SK-N-SH (cell line): ENCODE measurements around the gene SASH1. TPM values are rescaled to one million over a fixed set of nuclear protein-coding genes. Genes with fewer than 3 reads are reported as not detected.

Experiments
- CTCF ChIA-PET: fragments of 300-600, 350-600 bp; formaldehyde crosslinking; extraction: SDS; loops from one replicate; lab custom pipeline; 2021; lab: Yijun Ruan, JAX
- POLR2A ChIA-PET: fragments of 350-600 bp; sonication (Branson Sonifier 250); formaldehyde crosslinking; extraction: SDS; loops from one replicate; lab custom pipeline; 2020; ENCODE audit warnings: antibody characterized with exemption, inconsistent platforms; lab: Yijun Ruan, JAX
- DNase-seq: peaks from one replicate; pipeline ENCODE4 v3.0.0; 2012
- H2AFZ ChIP-seq: fragments of 200-600 bp; sonication (generic); 2 replicates; pipeline ENCODE4 v1.8.1; 2016; ENCODE audit warnings: antibody characterized with exemption, mild to moderate bottlenecking, low read depth
- H3F3A ChIP-seq: fragments of 200-600 bp; sonication (generic); replicated peaks from 2 replicates; pipeline ENCODE3; 2016; ENCODE audit warnings: antibody characterized with exemption, mild to moderate bottlenecking; ENCODE audit not compliant: insufficient read depth
- H3K27ac ChIP-seq, 2 experiments: fragments of 200-500 bp in 1 of 2; fragments of 200-600 bp in 1 of 2; sonication (Bioruptor generic) in 1 of 2; sonication (generic), shearing (Covaris generic) in 1 of 2; 2 replicates each; pipeline versions ENCODE4 v1.5.1 to v1.6.1; 2014 to 2016; ENCODE audit warnings: low read depth in 2 of 2, inconsistent platforms in 1 of 2, low read length in 1 of 2, mild to moderate bottlenecking in 1 of 2, mixed read lengths in 1 of 2
- H3K27me3 ChIP-seq: fragments of 200-600 bp; sonication (generic), shearing (Covaris generic); 2 replicates; pipeline ENCODE4 v1.6.1; 2016; ENCODE audit warnings: mixed run types; ENCODE audit not compliant: insufficient read depth
- H3K36me3 ChIP-seq, 2 experiments: fragments of 200-500 bp in 1 of 2; fragments of 200-600 bp in 1 of 2; sonication (Bioruptor generic) in 1 of 2; sonication (generic) in 1 of 2; replicated peaks in 1 of 2; 2 replicates each; pipeline versions ENCODE3 to v1.5.1; 2014 to 2016; ENCODE audit warnings: low read length in 1 of 2, mild to moderate bottlenecking in 1 of 2; ENCODE audit not compliant: insufficient read depth in 2 of 2, control insufficient read depth in 1 of 2
- H3K4me1 ChIP-seq, 2 experiments: fragments of 200-500 bp in 1 of 2; fragments of 200-600 bp in 1 of 2; sonication (Bioruptor generic) in 1 of 2; sonication (generic), shearing (Covaris generic) in 1 of 2; 2 replicates each; pipeline versions ENCODE4 v1.5.1 to v1.6.1; 2014 to 2016; ENCODE audit warnings: low read depth in 1 of 2, low read length in 1 of 2, mixed run types in 1 of 2; ENCODE audit not compliant: insufficient read depth in 2 of 2, control insufficient read depth in 1 of 2
- H3K4me2 ChIP-seq: fragments of 200-600 bp; sonication (generic), shearing (Covaris generic); 2 replicates; pipeline ENCODE4 v1.6.1; 2017; ENCODE audit warnings: mixed run types
- H3K4me3 ChIP-seq, 2 experiments: fragments of 200-500 bp in 1 of 2; fragments of 200-600 bp in 1 of 2; sonication (Bioruptor generic) in 1 of 2; sonication (generic), shearing (Covaris generic) in 1 of 2; 2 replicates each; pipeline versions ENCODE4 v1.5.1 to v1.8.1; 2014 to 2016; ENCODE audit warnings: low read depth in 2 of 2, inconsistent platforms in 1 of 2, low read length in 1 of 2, mild to moderate bottlenecking in 1 of 2, mixed read lengths in 1 of 2, moderate library complexity in 1 of 2
- H3K79me2 ChIP-seq: fragments of 200-600 bp; sonication (generic); 2 replicates; pipeline ENCODE4 v1.8.1; 2017; ENCODE audit warnings: mild to moderate bottlenecking; ENCODE audit not compliant: insufficient read depth
- H3K9ac ChIP-seq: fragments of 200-600 bp; sonication (generic); 2 replicates; pipeline ENCODE4 v1.6.1; 2017; ENCODE audit warnings: mixed run types
- H3K9me2 ChIP-seq: fragments of 200-600 bp; sonication (generic); 2 replicates; pipeline ENCODE4 v1.6.1; 2017; ENCODE audit warnings: mixed run types
- H3K9me3 ChIP-seq: fragments of 200-600 bp; sonication (generic); 2 replicates; pipeline ENCODE4 v1.6.1; 2017; ENCODE audit warnings: mixed run types, mild to moderate bottlenecking, moderate library complexity
- H4K20me1 ChIP-seq: fragments of 200-600 bp; sonication (generic); 2 replicates; pipeline ENCODE4 v1.6.1; 2017; ENCODE audit warnings: mild to moderate bottlenecking, mixed run types; ENCODE audit not compliant: insufficient read depth
- ELF1 ChIP-seq: IDR thresholded peaks from 2 replicates; pipeline ENCODE4 v1.4.0; 2012
- EP300 ChIP-seq, 2 experiments: IDR thresholded peaks; 2 replicates each; pipeline versions ENCODE4 v1.4.0 to v1.6.1; 2012; ENCODE audit warnings: borderline replicate concordance in 1 of 2, low read depth in 1 of 2, low read length in 1 of 2
- EZH2phosphoT487 ChIP-seq: fragments of 200-600 bp; sonication (generic); IDR thresholded peaks from 2 replicates; pipeline ENCODE4 v1.6.1; 2017; ENCODE audit warnings: low read depth, mixed run types, mild to moderate bottlenecking, antibody characterized with exemption, moderate library complexity, borderline replicate concordance
- FOXJ3 ChIP-seq: sonication (generic); formaldehyde crosslinking; IDR thresholded peaks from 2 replicates; pipeline ENCODE4 v1.5.1; 2020; ENCODE audit warnings: mild to moderate bottlenecking, missing genetic modification reagents
- FOXM1 ChIP-seq: IDR thresholded peaks from 2 replicates; pipeline ENCODE4 v1.4.0; 2012; ENCODE audit warnings: low read depth, mild to moderate bottlenecking
- IRF3 ChIP-seq: fragments of 150-350 bp; IDR thresholded peaks from 2 replicates; pipeline ENCODE4 v1.6.1; 2016; ENCODE audit warnings: mild to moderate bottlenecking, low read depth, low read length
- JUND ChIP-seq: IDR thresholded peaks from 2 replicates; pipeline ENCODE4 v1.4.0; 2012
- MAX ChIP-seq: IDR thresholded peaks from 2 replicates; pipeline ENCODE4 v1.4.0; 2012; ENCODE audit warnings: low read depth
- MEF2A ChIP-seq: IDR thresholded peaks from 2 replicates; pipeline ENCODE4 v1.4.0; 2012; ENCODE audit warnings: low read depth, borderline replicate concordance
- RXRA ChIP-seq: IDR thresholded peaks from 2 replicates; pipeline ENCODE4 v1.4.0; 2012; ENCODE audit warnings: low read depth, mild to moderate bottlenecking, borderline replicate concordance
- TAF1 ChIP-seq: IDR thresholded peaks from 2 replicates; pipeline ENCODE4 v1.6.1; 2012; ENCODE audit warnings: low read depth, mild to moderate bottlenecking, low read length, moderate library complexity, borderline replicate concordance
- YY1 ChIP-seq: IDR thresholded peaks from 2 replicates; pipeline ENCODE4 v1.4.0; 2012; ENCODE audit warnings: low read depth, mild to moderate bottlenecking
- WGBS: methylation state at CpG from one replicate; pipeline ENCODE4 v1.1.6; 2017; ENCODE audit warnings: low lambda C conversion rate; 5-methylcytosine and 5-hydroxymethylcytosine counted together
- polyA plus RNA-seq, 3 experiments: library from polyadenylated mRNA; depleted of rRNA; stranded (reverse); fragments of >200 nt; gene quantifications; 2 replicates each; pipeline ENCODE4 v1.2.3, GENCODE V29; 2012
- TF ChIP-seq, protein P1 (sequence below): IDR thresholded peaks from 2 replicates; pipeline ENCODE4 v1.6.1; 2012; ENCODE audit warnings: mild to moderate bottlenecking, low read depth, low read length, moderate library complexity

Gene SASH1
- polyA plus RNA-seq, 1 of the 3 experiments (the other 2 are of a cell fraction): 19.8 TPM

DNA sequence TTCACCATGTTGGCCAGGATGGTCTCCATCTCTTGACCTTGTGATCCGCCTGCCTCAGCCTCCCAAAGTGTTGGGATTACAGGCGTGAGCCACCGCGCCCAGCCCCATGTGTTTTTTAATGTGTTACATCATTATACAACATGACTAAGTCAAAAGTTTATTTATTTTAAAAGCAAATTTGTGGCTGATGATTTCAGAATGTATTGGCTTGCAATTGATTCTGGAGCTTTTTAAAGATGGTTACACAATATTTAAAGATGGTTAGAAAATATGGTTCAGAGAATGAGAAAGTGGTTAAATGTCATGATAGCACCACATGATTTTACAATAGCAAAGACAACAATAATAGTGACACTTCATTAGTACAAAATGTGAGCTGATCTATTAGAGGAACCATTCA lies 80.5 kb downstream of the SASH1 start (continued):
- TF ChIP-seq, protein P1, sequence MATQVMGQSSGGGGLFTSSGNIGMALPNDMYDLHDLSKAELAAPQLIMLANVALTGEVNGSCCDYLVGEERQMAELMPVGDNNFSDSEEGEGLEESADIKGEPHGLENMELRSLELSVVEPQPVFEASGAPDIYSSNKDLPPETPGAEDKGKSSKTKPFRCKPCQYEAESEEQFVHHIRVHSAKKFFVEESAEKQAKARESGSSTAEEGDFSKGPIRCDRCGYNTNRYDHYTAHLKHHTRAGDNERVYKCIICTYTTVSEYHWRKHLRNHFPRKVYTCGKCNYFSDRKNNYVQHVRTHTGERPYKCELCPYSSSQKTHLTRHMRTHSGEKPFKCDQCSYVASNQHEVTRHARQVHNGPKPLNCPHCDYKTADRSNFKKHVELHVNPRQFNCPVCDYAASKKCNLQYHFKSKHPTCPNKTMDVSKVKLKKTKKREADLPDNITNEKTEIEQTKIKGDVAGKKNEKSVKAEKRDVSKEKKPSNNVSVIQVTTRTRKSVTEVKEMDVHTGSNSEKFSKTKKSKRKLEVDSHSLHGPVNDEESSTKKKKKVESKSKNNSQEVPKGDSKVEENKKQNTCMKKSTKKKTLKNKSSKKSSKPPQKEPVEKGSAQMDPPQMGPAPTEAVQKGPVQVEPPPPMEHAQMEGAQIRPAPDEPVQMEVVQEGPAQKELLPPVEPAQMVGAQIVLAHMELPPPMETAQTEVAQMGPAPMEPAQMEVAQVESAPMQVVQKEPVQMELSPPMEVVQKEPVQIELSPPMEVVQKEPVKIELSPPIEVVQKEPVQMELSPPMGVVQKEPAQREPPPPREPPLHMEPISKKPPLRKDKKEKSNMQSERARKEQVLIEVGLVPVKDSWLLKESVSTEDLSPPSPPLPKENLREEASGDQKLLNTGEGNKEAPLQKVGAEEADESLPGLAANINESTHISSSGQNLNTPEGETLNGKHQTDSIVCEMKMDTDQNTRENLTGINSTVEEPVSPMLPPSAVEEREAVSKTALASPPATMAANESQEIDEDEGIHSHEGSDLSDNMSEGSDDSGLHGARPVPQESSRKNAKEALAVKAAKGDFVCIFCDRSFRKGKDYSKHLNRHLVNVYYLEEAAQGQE: no peak

DNA sequence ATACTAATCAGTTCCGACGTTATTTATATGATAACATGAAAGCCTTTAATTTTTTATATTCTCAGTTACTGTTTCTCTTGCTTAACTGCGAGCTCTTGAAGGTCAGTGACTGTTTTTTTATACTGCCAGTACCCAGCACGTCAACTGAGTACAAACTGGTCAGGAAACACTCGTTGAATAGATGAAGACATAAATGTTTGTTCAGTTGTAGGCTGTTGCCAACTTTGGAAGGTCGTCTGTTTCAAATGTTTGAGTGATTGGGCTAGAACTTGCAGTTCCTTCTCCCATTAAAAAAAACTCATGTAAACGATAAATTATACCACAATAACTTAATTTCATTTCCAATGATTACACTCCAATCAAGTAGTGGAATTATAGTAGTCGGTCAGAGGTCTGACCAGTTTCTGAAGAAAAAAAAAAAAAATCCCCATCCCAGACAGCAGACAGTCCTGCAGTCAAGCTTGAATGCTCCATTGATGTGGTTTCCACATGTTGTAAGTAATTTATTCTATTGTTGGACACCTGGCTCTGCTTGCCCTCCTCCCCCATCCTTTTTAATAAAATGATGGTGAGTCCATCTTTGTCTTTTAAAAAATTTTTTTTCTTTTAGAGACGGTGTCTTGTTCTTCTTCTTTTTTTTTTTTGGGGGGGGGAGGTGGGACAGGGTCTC lies 81.1 kb downstream of the SASH1 start:
- no peak for DNase-seq
- Histone ChIP-seq H3K27ac (no peak overlapping the region), H3K9me2 (no peaks in the 10 kb centered on the region), H3K4me1 (peaks cover 0 to 12% of the 10 kb centered on the region in 2 experiments; a peak in 1 of 4 replicates), H4K20me1 (0 out of 2 replicates have a peak, but pooled peaks cover 3% of the 10 kb centered on the region), H3K4me3 (no peak overlapping the region), H3F3A (peaks cover 18% of the 10 kb centered on the region), H3K36me3 (peaks cover 0 to 8% of the 10 kb centered on the region in 2 experiments), H3K4me2 (no peak overlapping the region), H3K9ac (no peak overlapping the region), H2AFZ (no peak overlapping the region), H3K27me3 (no peaks in the 10 kb centered on the region), H3K79me2 (peaks cover 53% of the 10 kb centered on the region; the same call in 1 of the 2 replicates), H3K9me3 (no peaks in the 10 kb centered on the region)
- WGBS: 58% methylated on average over 9 of the region's 9 CpGs
- CTCF ChIA-PET: interaction anchor here (1.3 kb wide), 1 partner anchor 31 kb away, joined by 3 read pairs; no protein-coding TSS in a partner anchor
- POLR2A ChIA-PET: no interaction called here
- TF ChIP-seq JUND: no peak

DNA sequence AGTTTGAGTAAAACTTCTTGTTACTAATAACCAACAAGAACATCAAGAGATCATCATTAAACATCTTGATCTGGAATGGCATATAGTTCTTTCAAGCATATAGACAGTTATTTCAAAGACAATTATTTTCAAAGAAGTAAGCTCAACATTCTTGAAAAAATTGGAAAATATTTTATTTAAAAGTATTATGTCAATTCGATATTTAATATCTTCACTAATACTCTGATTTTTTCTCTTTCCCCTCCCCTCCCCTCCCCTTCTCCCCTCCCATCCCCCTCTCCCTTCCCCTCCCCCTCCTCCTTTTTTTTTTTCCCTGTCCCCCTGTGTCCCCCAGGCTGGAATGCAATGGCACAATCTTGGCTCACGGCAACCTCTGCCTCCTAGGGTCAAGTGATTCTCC lies 82.8 kb downstream of the SASH1 start:
- Histone ChIP-seq H3K9me2 (no peaks in the 10 kb centered on the region), H3K27ac (no peak overlapping the region), H4K20me1 (no peaks in the 10 kb centered on the region), H3K4me3 (no peak overlapping the region), H3K79me2 (peaks cover 52% of the 10 kb centered on the region), H3K9me3 (no peaks in the 10 kb centered on the region), H3K36me3 (no peaks in the 10 kb centered on the region), H3K27me3 (no peaks in the 10 kb centered on the region), H3F3A (peaks cover 14% of the 10 kb centered on the region), H2AFZ (no peak overlapping the region), H3K9ac (no peak overlapping the region), H3K4me2 (no peak overlapping the region), H3K4me1 (peaks cover 0 to 12% of the 10 kb centered on the region in 2 experiments; a peak in 1 of 4 replicates)
- CTCF ChIA-PET: no interaction called here
- 30% methylated on average over 2 of the region's 2 CpGs for WGBS
- DNase-seq: no peak
- no peak for TF ChIP-seq ELF1
- no peak for TF ChIP-seq EZH2phosphoT487
- TF ChIP-seq RXRA: no peak
- no peak for TF ChIP-seq EP300 (IDR thresholded peaks at IDR 0.05; ENCODE audit: borderline replicate concordance in 1 of 2, low read depth in 1 of 2, low read length in 1 of 2)
- no peak for TF ChIP-seq FOXJ3 (CRISPR knock-in tag)
- no peak for TF ChIP-seq IRF3
- TF ChIP-seq TAF1: no peak
- TF ChIP-seq, protein P1: no peak
- TF ChIP-seq MAX: no peak
- TF ChIP-seq MEF2A: no peak
- no peak for TF ChIP-seq YY1
- TF ChIP-seq FOXM1: no peak
- POLR2A ChIA-PET: no interaction called here
